GM18508 (cell line): Measurements from ENCODE around the gene ANO2.

ENCODE experiments used
- ATAC-seq: cut with Tn5 transposase; IDR thresholded peaks from one replicate; pipeline ENCODE4 v1.9.1; 2021; ENCODE audit warnings: moderate number of reproducible peaks; ENCODE audit not compliant: insufficient read depth, unreplicated experiment

ANO2 gene

GRCh38 chr12:5534426-5535199 is 410.4 kb downstream of the ANO2 start:
- no peak for ATAC-seq

- no peak for ATAC-seq
Observed at GRCh38 chr12:5533368-5533767, 411.7 kb downstream of the ANO2 start.

GRCh38 chr12:5525783-5526367 is 419.2 kb downstream of the ANO2 start:
- no peak for ATAC-seq

- no peak for ATAC-seq
Observed at GRCh38 chr12:5524769-5525436, 420.2 kb downstream of the ANO2 start.

GRCh38 chr12:5524116-5524768 is 420.8 kb downstream of the ANO2 start:
- no peak for ATAC-seq

- no peak for ATAC-seq
Observed at GRCh38 chr12:5523396-5524115, 421.5 kb downstream of the ANO2 start.

- no peak for ATAC-seq
Observed at GRCh38 chr12:5522432-5523335, 422.4 kb downstream of the ANO2 start.

GRCh38 chr12:5521456-5522325 is 423.4 kb downstream of the ANO2 start:
- no peak for ATAC-seq

GRCh38 chr12:5520831-5521230 is 424.2 kb downstream of the ANO2 start:
- no peak for ATAC-seq

GRCh38 chr12:5520037-5520436 is 425.0 kb downstream of the ANO2 start:
- ATAC-seq: no peak

- ATAC-seq: no peak
Observed at GRCh38 chr12:5518584-5519365, 426.3 kb downstream of the ANO2 start.

GRCh38 chr12:5516371-5517241 is 428.5 kb downstream of the ANO2 start:
- ATAC-seq: no peak

GRCh38 chr12:5515458-5515857 is 429.6 kb downstream of the ANO2 start:
- no peak for ATAC-seq

GRCh38 chr12:5514545-5514944 is 430.5 kb downstream of the ANO2 start:
- no peak for ATAC-seq

GRCh38 chr12:5514016-5514415 is 431.0 kb downstream of the ANO2 start:
- no peak for ATAC-seq

GRCh38 chr12:5513406-5513805 is 431.7 kb downstream of the ANO2 start:
- no peak for ATAC-seq
